GM18511 (cell line): ENCODE data around the gene MICAL1.
"Not testable (repeated sequence)": the region's sequence is repeated elsewhere in the genome, so short reads cannot be mapped to it uniquely, and the experiment has no call there.

Source experiments
- ATAC-seq: cut with Tn5 transposase; IDR thresholded peaks from one replicate; pipeline ENCODE4 v1.9.1; 2021; ENCODE audit warnings: mild to moderate bottlenecking, moderate library complexity; ENCODE audit not compliant: unreplicated experiment

Gene MICAL1

GRCh38 chr6:109478222-109478805 lies 22.7 kb upstream of the MICAL1 start:
- ATAC-seq: no peak

- ATAC-seq: peak; percentile 67
These were observed 22.2 kb upstream of the MICAL1 start for GRCh38 chr6:109477725-109478124.

- ATAC-seq: no peak
These were observed 21.6 kb upstream of the MICAL1 start for GRCh38 chr6:109477184-109477583.

- ATAC-seq: no peak
These were observed 20.1 kb upstream of the MICAL1 start for GRCh38 chr6:109475625-109476024.

- no peak for ATAC-seq
These were observed 19.4 kb upstream of the MICAL1 start for GRCh38 chr6:109474995-109475394.

GRCh38 chr6:109473120-109473519 lies 17.5 kb upstream of the MICAL1 start:
- no peak for ATAC-seq

- ATAC-seq: peak; percentile 72
These were observed 16.8 kb upstream of the MICAL1 start for GRCh38 chr6:109472132-109472995.

- no peak for ATAC-seq
These were observed 15.7 kb upstream of the MICAL1 start for GRCh38 chr6:109471105-109471810.

GRCh38 chr6:109469591-109470189 lies 14.1 kb upstream of the MICAL1 start:
- ATAC-seq: no peak

GRCh38 chr6:109467696-109468095 lies 12.1 kb upstream of the MICAL1 start:
- ATAC-seq: no peak

GRCh38 chr6:109466212-109466923 lies 10.8 kb upstream of the MICAL1 start:
- ATAC-seq: no peak

GRCh38 chr6:109465772-109466171 lies 10.2 kb upstream of the MICAL1 start:
- no peak for ATAC-seq

GRCh38 chr6:109461733-109462526 lies 6.4 kb upstream of the MICAL1 start:
- no peak for ATAC-seq

- not testable (repeated sequence) for ATAC-seq
These were observed 5.6 kb upstream of the MICAL1 start for GRCh38 chr6:109461205-109461604.

- ATAC-seq: no peak
These were observed 4.7 kb upstream of the MICAL1 start for GRCh38 chr6:109460161-109460829.

GRCh38 chr6:109458774-109459531 lies 3.4 kb upstream of the MICAL1 start:
- peak; percentile 31 for ATAC-seq

- ATAC-seq: no peak
These were observed 2.0 kb upstream of the MICAL1 start for GRCh38 chr6:109457562-109457996.

GRCh38 chr6:109456710-109457561 lies 1.4 kb upstream of the MICAL1 start:
- no peak for ATAC-seq
